H1 (cell line): ENCODE data around the gene RNPEPL1. TPM values are rescaled to one million over a fixed set of nuclear protein-coding genes. Genes with fewer than 3 reads are reported as not detected.

Source experiments
- CTCF ChIA-PET: fragments of 300-600 bp; sonication (Branson Sonifier 250); formaldehyde crosslinking; loops from one replicate; lab custom pipeline; 2021; ENCODE audit not compliant: partially characterized antibody; lab: Charles Lee
- POLR2A ChIA-PET: fragments of 300-600 bp; sonication (Branson Sonifier 250); formaldehyde crosslinking; loops from one replicate; lab custom pipeline; 2021; ENCODE audit warnings: inconsistent platforms; ENCODE audit not compliant: partially characterized antibody; lab: Charles Lee
- DNase-seq, 2 experiments: peaks; one replicate each; pipeline versions ENCODE4 v3.0.0 to v3.0.0-alpha.2; 2010 to 2022; ENCODE audit warnings: low spot score in 2 of 2, low read depth in 1 of 2, mixed read lengths in 1 of 2
- FAIRE-seq: peaks from 2 replicates; lab custom pipeline; 2011; peaks lifted over from hg19 to GRCh38; lab: Jason Lieb, UNC
- H2AFZ ChIP-seq: 2 replicates; pipeline ENCODE4 v1.8.1; 2012; ENCODE audit warnings: low read length, inconsistent platforms
- H2AK5ac ChIP-seq: 2 replicates; pipeline ENCODE4 v1.6.1; 2013; ENCODE audit warnings: low read depth, low read length
- H2BK120ac ChIP-seq: replicated peaks from 2 replicates; pipeline ENCODE3; 2013; ENCODE audit warnings: low read depth, low read length, inconsistent platforms
- H2BK12ac ChIP-seq: 2 replicates; pipeline ENCODE4 v1.6.1; 2013; ENCODE audit warnings: low read depth, low read length
- H2BK15ac ChIP-seq: 2 replicates; pipeline ENCODE4 v1.6.1; 2013; ENCODE audit warnings: low read length
- H2BK20ac ChIP-seq: 2 replicates; pipeline ENCODE4 v1.6.1; 2013; ENCODE audit warnings: low read length
- H2BK5ac ChIP-seq: 2 replicates; pipeline ENCODE4 v1.6.1; 2013; ENCODE audit warnings: low read depth, low read length
- H3K14ac ChIP-seq: 2 replicates; pipeline ENCODE4 v1.6.1; 2013; ENCODE audit warnings: inconsistent platforms; ENCODE audit not compliant: insufficient read length
- H3K18ac ChIP-seq: 2 replicates; pipeline ENCODE4 v1.6.1; 2013; ENCODE audit warnings: low read length; ENCODE audit errors: extremely low read depth
- H3K23ac ChIP-seq: 2 replicates; pipeline ENCODE4 v1.6.1; 2013; ENCODE audit warnings: inconsistent platforms; ENCODE audit not compliant: insufficient read length
- H3K23me2 ChIP-seq: 2 replicates; pipeline ENCODE4 v1.6.1; 2013; ENCODE audit warnings: low read depth, low read length
- H3K27ac ChIP-seq: 2 replicates; pipeline ENCODE4 v1.6.1; 2011; ENCODE audit warnings: low read depth, low read length, inconsistent platforms
- H3K27me3 ChIP-seq, 4 experiments: replicated peaks in 1 of 4; 1 replicate in 1 of 4; 2 replicates in 3 of 4; pipeline versions ENCODE4 v1.6.1 to v1.8.1; 2011 to 2013; ENCODE audit warnings: low read length in 3 of 4, mild to moderate bottlenecking in 3 of 4, inconsistent platforms in 2 of 4, mixed read lengths in 2 of 4, moderate library complexity in 1 of 4; ENCODE audit not compliant: control insufficient read depth in 3 of 4, insufficient read depth in 3 of 4; ENCODE audit errors: extremely low read depth in 1 of 4
- H3K36me3 ChIP-seq, 4 experiments: 2 replicates each; pipeline versions ENCODE4 v1.6.1 to v1.8.1; 2011 to 2013; ENCODE audit warnings: mild to moderate bottlenecking in 4 of 4, low read length in 3 of 4, moderate library complexity in 2 of 4, control low read depth in 1 of 4, inconsistent platforms in 1 of 4; ENCODE audit not compliant: insufficient read depth in 4 of 4, control insufficient read depth in 2 of 4
- H3K4ac ChIP-seq: replicated peaks from 2 replicates; pipeline ENCODE3; 2013; ENCODE audit warnings: low read length, low read depth, mixed read lengths, inconsistent platforms; ENCODE audit not compliant: insufficient read length
- H3K4me1 ChIP-seq, 4 experiments: replicated peaks in 1 of 4; 1 replicate in 1 of 4; 2 replicates in 3 of 4; pipeline versions ENCODE4 v1.6.1 to v1.8.1; 2011 to 2013; ENCODE audit warnings: low read length in 3 of 4, inconsistent platforms in 2 of 4, mixed read lengths in 1 of 4; ENCODE audit not compliant: insufficient read depth in 4 of 4, control insufficient read depth in 3 of 4
- H3K4me2 ChIP-seq, 2 experiments: 2 replicates each; pipeline versions ENCODE4 v1.6.1 to v1.8.1; 2011 to 2013; ENCODE audit warnings: low read depth in 2 of 2, low read length in 2 of 2, control low read depth in 1 of 2, inconsistent platforms in 1 of 2, mild to moderate bottlenecking in 1 of 2; ENCODE audit not compliant: insufficient read depth in 1 of 2
- H3K4me3 ChIP-seq, 4 experiments: fragments of 200-600, 300-600 bp in 1 of 4; sonication (generic), shearing (Covaris generic), sonication (Bioruptor Twin) in 1 of 4; 2 replicates each; pipeline versions ENCODE4 v1.5.1 to v1.8.1; 2011 to 2016; ENCODE audit warnings: low read length in 4 of 4, low read depth in 3 of 4, control low read depth in 2 of 4, inconsistent platforms in 2 of 4, mild to moderate bottlenecking in 2 of 4, mixed read lengths in 1 of 4, moderate library complexity in 1 of 4; ENCODE audit not compliant: insufficient read depth in 2 of 4; ENCODE audit errors: extremely low read depth in 1 of 4
- H3K56ac ChIP-seq: replicated peaks from 2 replicates; pipeline ENCODE3; 2013; ENCODE audit warnings: low read depth, mild to moderate bottlenecking, mixed read lengths, low read length, inconsistent platforms; ENCODE audit not compliant: insufficient read length
- H3K79me1 ChIP-seq: 2 replicates; pipeline ENCODE4 v1.6.1; 2013; ENCODE audit warnings: low read depth, low read length, control low read depth
- H3K79me2 ChIP-seq, 2 experiments: 2 replicates each; pipeline versions ENCODE4 v1.6.1 to v1.8.1; 2012 to 2013; ENCODE audit warnings: low read length in 2 of 2, mild to moderate bottlenecking in 2 of 2, inconsistent platforms in 1 of 2; ENCODE audit not compliant: insufficient read depth in 2 of 2, control insufficient read depth in 1 of 2
- H3K9ac ChIP-seq, 4 experiments: replicated peaks in 1 of 4; 1 replicate in 1 of 4; 2 replicates in 3 of 4; pipeline versions ENCODE4 v1.6.1 to v1.8.1; 2011 to 2013; ENCODE audit warnings: low read depth in 3 of 4, low read length in 3 of 4, control low read depth in 2 of 4, mild to moderate bottlenecking in 2 of 4, moderate library complexity in 2 of 4, inconsistent platforms in 1 of 4; ENCODE audit errors: extremely low read depth in 1 of 4
- H3K9me3 ChIP-seq, 2 experiments: 2 replicates each; pipeline versions ENCODE4 v1.6.1 to v1.8.1; 2012 to 2013; ENCODE audit warnings: mild to moderate bottlenecking in 2 of 2, moderate library complexity in 2 of 2, control low read depth in 1 of 2, inconsistent platforms in 1 of 2, low read depth in 1 of 2, low read length in 1 of 2, mixed read lengths in 1 of 2; ENCODE audit not compliant: insufficient read depth in 2 of 2
- H4K20me1 ChIP-seq, 2 experiments: replicated peaks in 1 of 2; 2 replicates each; pipeline versions ENCODE3 to v1.8.1; 2011 to 2013; ENCODE audit warnings: inconsistent platforms in 2 of 2, low read length in 2 of 2, mild to moderate bottlenecking in 1 of 2; ENCODE audit not compliant: insufficient read depth in 2 of 2, control insufficient read depth in 1 of 2
- H4K5ac ChIP-seq: 2 replicates; pipeline ENCODE4 v1.6.1; 2013; ENCODE audit warnings: low read length, low read depth, mixed read lengths, inconsistent platforms; ENCODE audit not compliant: insufficient read length
- H4K8ac ChIP-seq: 2 replicates; pipeline ENCODE4 v1.8.0; 2013; ENCODE audit warnings: mild to moderate bottlenecking, moderate library complexity, low read length, inconsistent platforms; ENCODE audit not compliant: insufficient read depth; ENCODE audit errors: extremely low read depth
- H4K91ac ChIP-seq: replicated peaks from 2 replicates; pipeline ENCODE3; 2013; ENCODE audit warnings: low read length, mixed read lengths, inconsistent platforms; ENCODE audit not compliant: insufficient read length
- HDAC2 ChIP-seq, 2 experiments: fragments of 300-600 bp in 1 of 2; sonication (generic) in 1 of 2; IDR thresholded peaks; 2 replicates each; pipeline ENCODE4 v1.6.1; 2011 to 2012; ENCODE audit warnings: low read depth in 2 of 2, low read length in 2 of 2, mild to moderate bottlenecking in 2 of 2, moderate library complexity in 2 of 2, borderline replicate concordance in 1 of 2, inconsistent platforms in 1 of 2
- HDAC6 ChIP-seq: IDR thresholded peaks from one replicate; pipeline ENCODE4 v1.7.1; 2012; ENCODE audit warnings: low read depth, mild to moderate bottlenecking, inconsistent platforms, low read length, moderate library complexity
- WGBS, 2 experiments: shearing (Covaris generic) in 1 of 2; methylation state at CpG; one replicate each; pipeline versions ENCODE4 v1.1.6 to v1.1.7; 2013 to 2015; ENCODE audit warnings: low lambda C conversion rate in 2 of 2, mixed read lengths in 2 of 2, inconsistent platforms in 1 of 2, low coverage in 1 of 2, missing lambda C conversion rate in 1 of 2; ENCODE audit not compliant: insufficient replicate concordance in 2 of 2, insufficient coverage in 1 of 2, insufficient read length in 1 of 2; ENCODE audit errors: extremely low coverage in 1 of 2, missing lambda C conversion rate in 1 of 2; 5-methylcytosine and 5-hydroxymethylcytosine counted together
- polyA plus RNA-seq, 7 experiments: library from polyadenylated mRNA; depleted of rRNA in 3 of 7; stranded (reverse) in 5 of 7; unstranded in 2 of 7; fragments of >200 nt in 5 of 7; fragments of 200-250 nt in 2 of 7; gene quantifications; 1 replicate in 5 of 7; 2 replicates in 1 of 7; 4 replicates in 1 of 7; pipeline versions ENCODE4 v1.2.1 to v1.2.3, GENCODE V29; 2011 to 2013; ENCODE audit warnings: missing spikeins in 2 of 7, mixed read lengths in 2 of 7
- total RNA-seq: library from RNA; stranded (reverse); fragmentation: NEBNext Ultra II Directional; extraction: Animal tissue kit (Norgen Biotek cat#: 25700); gene quantifications from 2 replicates; pipeline ENCODE4 v1.2.1, GENCODE V29; 2021

Gene RNPEPL1
- total and polyA plus RNA-seq, 2 of the 8 experiments (the other 6 are each of a cell fraction or from before 2014, with no cell fraction given): 9.0 to 11.3 TPM

- Histone ChIP-seq H3K4ac (no peak overlapping the region), H2BK5ac (no peak overlapping the region), H4K91ac (peak overlapping the region; percentile 12), H3K14ac (peak overlapping the region; percentile 25), H3K27ac (no peak overlapping the region), H4K5ac (no peak overlapping the region), H3K79me1 (peaks cover 16% of the 10 kb centered on the region; the same call in 1 of the 2 replicates), H3K23me2 (peaks cover 12% of the 10 kb centered on the region; the same call in 1 of the 2 replicates), H3K9me3 (no peaks in the 10 kb centered on the region), H2BK20ac (no peak overlapping the region), H3K4me3 (peak overlapping the region; percentile 94 to 97 (median 95)), H4K20me1 (peaks cover 5 to 30% of the 10 kb centered on the region in 2 experiments), H3K4me2 (peak overlapping the region; percentile 77 to 95), H2AK5ac (no peak overlapping the region), H3K36me3 (peaks cover 0 to 4% (median 2%) of the 10 kb centered on the region in 4 experiments; a peak in 3 of 8 replicates), H3K9ac (peak overlapping the region; percentile 48 to 87 (median 70)), H3K27me3 (no peaks in the 10 kb centered on the region), H3K56ac (no peak overlapping the region), H2BK120ac (no peak overlapping the region), H3K18ac (peak overlapping the region; percentile 48; the same call in 1 of the 2 replicates), H2AFZ (no peak overlapping the region), H3K23ac (no peak overlapping the region), H3K4me1 (peaks cover 0 to 14% (median 11%) of the 10 kb centered on the region in 4 experiments; a peak in 6 of 7 replicates), H4K8ac (peak overlapping the region; percentile 28), H2BK15ac (no peak overlapping the region), H3K79me2 (peaks cover 4 to 44% of the 10 kb centered on the region in 2 experiments; a peak in 3 of 4 replicates), H2BK12ac (no peak overlapping the region)
- TF ChIP-seq HDAC6 (no peak), HDAC2 (IDR thresholded peaks at IDR 0.05; ENCODE audit: borderline replicate concordance in 1 of 2, low read depth in 2 of 2, low read length in 2 of 2) (0 out of 4 replicates have a peak, but pooled peaks of 1 of the 2 experiments have one; percentile 29)
- CTCF ChIA-PET: interaction anchor here (0.6 to 5.1 kb wide), 7 partner anchors 13 to 1382 kb away, joined by 3 to 37 read pairs (median 4); partner anchors contain the start of gene ANKMY1
- POLR2A ChIA-PET: interaction anchor here (0.5 to 3.2 kb wide), 10 partner anchors 8 to 193 kb away, joined by 3 to 21 read pairs (median 5); partner anchors contain the start of gene RNPEPL1
- FAIRE-seq: no peak
- 12% methylated on average over 20 of the region's 20 CpGs; no CpG with 5 or more reads in 1 of the 2 experiments for WGBS, 2 experiments
- no peak for DNase-seq
These were observed 17.5 kb downstream of the RNPEPL1 start for GRCh38 chr2:240585681-240586197.
